ENCODE measurements around the gene MZF1. TPM values are rescaled to one million over a fixed set of nuclear protein-coding genes. Genes with fewer than 3 reads are reported as not detected.

MZF1 gene
- total and polyA plus RNA-seq, 9 of the 15 experiments (the other 6 are each of a cell fraction or from before 2014, with no cell fraction given), result 0.31 to 29.3 (median 11.5) TPM

- TF ChIP-seq SMARCA4 (IDR thresholded peaks at IDR 0.05), result no peak
- no peak for TF ChIP-seq STAT6 (CRISPR knock-in tag; IDR thresholded peaks at IDR 0.05)
- TF ChIP-seq RBM25 (IDR thresholded peaks at IDR 0.05; ENCODE audit: low read depth, low read length, severe bottlenecking), result no peak
- TF ChIP-seq C11orf30 (IDR thresholded peaks at IDR 0.05; ENCODE audit: low read depth), result peak; percentile 95
- TF ChIP-seq GTF2F1 (IDR thresholded peaks at IDR 0.05; ENCODE audit: low read depth, low read length), result 0 out of 2 replicates have a peak, but pooled peaks have one; percentile 40
- no peak for TF ChIP-seq MCM2 (IDR thresholded peaks at IDR 0.05; ENCODE audit: low read depth)
- TF ChIP-seq ARID1B (IDR thresholded peaks at IDR 0.05), result 0 out of 2 replicates have a peak, but pooled peaks have one; percentile 24
- peak; percentile 89 for TF ChIP-seq ETS1 (conservative IDR thresholded peaks at IDR 0.05; ENCODE audit: control insufficient read depth, low read depth, low read length)
- TF ChIP-seq SNRNP70 (optimal IDR thresholded peaks at IDR 0.05; ENCODE audit: low read depth, low read length), result peak; percentile 66
- no peak for TF ChIP-seq PBX2 (CRISPR knock-in tag; IDR thresholded peaks at IDR 0.05; ENCODE audit: low read depth)
- no peak for TF ChIP-seq PBX2 (tag; conservative IDR thresholded peaks at IDR 0.05; ENCODE audit: low read depth)
- TF ChIP-seq RNF219 (CRISPR knock-in tag; IDR thresholded peaks at IDR 0.05), result peak; percentile 48; the same call in 1 of the 2 replicates
- no peak for TF ChIP-seq FOXJ3 (CRISPR knock-in tag; IDR thresholded peaks at IDR 0.05)
- no peak for TF ChIP-seq ZNF76 (CRISPR knock-in tag; IDR thresholded peaks at IDR 0.05; ENCODE audit: borderline replicate concordance)
- peak; percentile 28 to 74 for TF ChIP-seq E2F6 (IDR thresholded peaks at IDR 0.05; ENCODE audit: borderline replicate concordance in 1 of 2, extremely low read depth in 1 of 2, insufficient read depth in 1 of 2, insufficient read length in 1 of 2, low read depth in 1 of 2, low read length in 1 of 2, poor library complexity in 1 of 2, severe bottlenecking in 1 of 2)
Observed at GRCh38 chr19:58554494-58555368, 18.4 kb downstream of the MZF1 start, which contains the start of gene CHMP2A (continued).

All from K562 (cell line).